Measurements from ENCODE around the gene C1orf159. TPM values are rescaled to one million over a fixed set of nuclear protein-coding genes. Genes with fewer than 3 reads are reported as not detected.
A peak's percentile ranks its signal among the peaks of the same experiment; 100 is the strongest.

The C1orf159 gene
- total RNA-seq, 1 donor from 2014 or later = 9.2 TPM

- Mint-ChIP-seq H3K9me3 (ENCODE audit: low read depth) (no peaks in the 10 kb centered on the region), H3K4me3 (ENCODE audit: unreplicated experiment) (peak overlapping the region; percentile 19), H3K4me1 (ENCODE audit: low read depth) (peaks cover 12% of the 10 kb centered on the region), H3K36me3 (ENCODE audit: low read depth) (peaks cover 6% of the 10 kb centered on the region), H3K27me3 (ENCODE audit: low read depth) (no peaks in the 10 kb centered on the region), H3K27ac (ENCODE audit: unreplicated experiment) (no peak overlapping the region)
- TF ChIP-seq CTCF (IDR thresholded peaks at IDR 0.05) = no peak
- DNase-seq (ENCODE audit: low spot score) = no peak
These were observed 76.6 kb downstream of the C1orf159 start for GRCh38 chr1:1039145-1039910.

- no peaks in the 10 kb centered on the region for H3K9me3 Mint-ChIP-seq (ENCODE audit: low read depth)
- TF ChIP-seq CTCF (IDR thresholded peaks at IDR 0.05) = no peak
- peak overlapping the region; percentile 55 for H3K27ac Mint-ChIP-seq (ENCODE audit: unreplicated experiment)
- peaks cover 12% of the 10 kb centered on the region for H3K4me1 Mint-ChIP-seq (ENCODE audit: low read depth)
- DNase-seq (ENCODE audit: low spot score) = no peak
- H3K27me3 Mint-ChIP-seq (ENCODE audit: low read depth) = no peaks in the 10 kb centered on the region
- H3K4me3 Mint-ChIP-seq (ENCODE audit: unreplicated experiment) = no peak overlapping the region
- H3K36me3 Mint-ChIP-seq (ENCODE audit: low read depth) = peaks cover 6% of the 10 kb centered on the region
These were observed 77.2 kb downstream of the C1orf159 start for GRCh38 chr1:1038694-1039093.

GRCh38 chr1:1037366-1038327 lies 78.2 kb downstream of the C1orf159 start:
- Mint-ChIP-seq H3K4me3 (ENCODE audit: unreplicated experiment) (no peak overlapping the region), H3K27ac (ENCODE audit: unreplicated experiment) (no peak overlapping the region), H3K27me3 (ENCODE audit: low read depth) (no peaks in the 10 kb centered on the region), H3K36me3 (ENCODE audit: low read depth) (peaks cover 2% of the 10 kb centered on the region), H3K9me3 (ENCODE audit: low read depth) (no peaks in the 10 kb centered on the region), H3K4me1 (ENCODE audit: low read depth) (peaks cover 12% of the 10 kb centered on the region)
- DNase-seq (ENCODE audit: low spot score) = no peak
- no peak for TF ChIP-seq CTCF (IDR thresholded peaks at IDR 0.05)

GRCh38 chr1:1035291-1035943 lies 80.5 kb downstream of the C1orf159 start:
- TF ChIP-seq CTCF (IDR thresholded peaks at IDR 0.05) = no peak
- Mint-ChIP-seq H3K4me1 (ENCODE audit: low read depth) (peaks cover 20% of the 10 kb centered on the region), H3K4me3 (ENCODE audit: unreplicated experiment) (no peak overlapping the region), H3K27me3 (ENCODE audit: low read depth) (no peaks in the 10 kb centered on the region), H3K36me3 (ENCODE audit: low read depth) (peaks cover 2% of the 10 kb centered on the region), H3K27ac (ENCODE audit: unreplicated experiment) (no peak overlapping the region), H3K9me3 (ENCODE audit: low read depth) (no peaks in the 10 kb centered on the region)
- DNase-seq (ENCODE audit: low spot score) = no peak

- Mint-ChIP-seq H3K27me3 (ENCODE audit: low read depth) (no peaks in the 10 kb centered on the region), H3K4me3 (ENCODE audit: unreplicated experiment) (no peak overlapping the region), H3K9me3 (ENCODE audit: low read depth) (no peaks in the 10 kb centered on the region), H3K4me1 (ENCODE audit: low read depth) (peaks cover 13% of the 10 kb centered on the region), H3K27ac (ENCODE audit: unreplicated experiment) (no peak overlapping the region), H3K36me3 (ENCODE audit: low read depth) (peaks cover 2% of the 10 kb centered on the region)
- DNase-seq (ENCODE audit: low spot score) = no peak
- TF ChIP-seq CTCF (IDR thresholded peaks at IDR 0.05) = no peak
These were observed 81.5 kb downstream of the C1orf159 start for GRCh38 chr1:1034439-1034781.
